Erythroblast (primary cell): ENCODE results near the gene BTNL3.

Experiments used
- GATA1 ChIP-seq: IDR thresholded peaks from 2 replicates; pipeline ENCODE4 v1.6.1; 2011; ENCODE audit warnings: low read depth, mild to moderate bottlenecking, control low read depth, low read length, moderate library complexity
- POLR2A ChIP-seq: IDR thresholded peaks from 2 replicates; pipeline ENCODE4 v1.6.1; 2011; ENCODE audit warnings: mild to moderate bottlenecking, low read length

- TF ChIP-seq POLR2A (no peak), GATA1 (no peak)
These were observed 65.0 kb downstream of the BTNL3 start for GRCh38 chr5:181053488-181054121.
